Renal cortex interstitium (tissue), 11 donors: Measurements from ENCODE around the gene ADM2. TPM values are rescaled to one million over a fixed set of nuclear protein-coding genes. Genes with fewer than 3 reads are reported as not detected.
"Not testable (repeated sequence)": the region's sequence is repeated elsewhere in the genome, so short reads cannot be mapped to it uniquely, and the experiment has no call there.

Experiments
- DNase-seq, 11 donors: peaks; one replicate each; pipeline ENCODE4 v3.0.0-alpha.2; 2013; ENCODE audit warnings: low read depth in 9 of 11, low spot score in 4 of 11; ENCODE audit errors: extremely low read depth in 1 of 11
- polyA plus RNA-seq, 3 donors: library from polyadenylated mRNA; unstranded; fragments of 120-200 nt; gene quantifications; one replicate each; pipeline ENCODE4 v1.2.1, GENCODE V29; 2013; ENCODE audit not compliant: insufficient read length in 3 of 3

Gene ADM2
- polyA plus RNA-seq, 3 donors = 3.8 to 6.9 (median 4.6) TPM

GRCh38 chr22:50528682-50529415, 47.5 kb downstream of the ADM2 start:
- DNase-seq = no peak

- DNase-seq = no peak
Measured at GRCh38 chr22:50529416-50529896, 48.1 kb downstream of the ADM2 start.

DNA sequence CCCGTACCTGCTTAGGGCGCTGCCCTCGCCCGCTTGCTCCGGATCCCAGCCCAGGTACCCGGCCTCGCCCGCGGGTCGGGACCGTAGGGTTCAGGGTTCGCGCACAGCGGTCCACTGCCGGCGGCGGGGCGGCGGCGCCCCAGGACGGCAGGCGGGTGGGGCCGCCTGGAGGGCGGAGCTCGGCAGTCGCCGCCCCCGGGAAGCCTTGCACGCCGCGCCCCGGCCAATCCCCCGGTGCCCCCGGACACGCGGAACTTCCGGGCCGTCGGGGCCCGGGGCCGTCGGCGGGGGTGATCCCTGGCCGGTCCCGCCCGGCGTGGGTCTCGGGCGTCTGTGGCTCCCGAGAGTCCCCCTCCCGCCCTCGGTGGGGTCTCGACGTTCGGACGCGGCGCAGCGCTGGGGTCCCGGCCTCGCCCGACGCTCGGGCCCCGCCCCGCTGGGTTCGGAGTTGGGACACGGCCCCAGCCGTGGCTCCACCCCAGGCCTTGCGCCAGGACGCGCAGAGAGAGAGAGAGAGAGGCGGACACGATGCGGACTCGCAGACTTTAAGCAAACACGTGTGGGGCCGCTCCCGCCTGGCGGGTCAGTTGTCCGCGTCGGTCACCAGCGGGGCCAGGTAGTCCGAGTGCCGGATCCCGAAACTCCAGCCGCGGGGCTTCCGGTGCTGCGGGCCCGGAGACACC, 48.7 kb downstream of the ADM2 start, which contains the start of gene TYMP:
Gene TYMP (minus strand): TSS at position 116 of the 683 bp plus-strand sequence. CDS start 303 bp downstream, outside the sequence.
- no peak for DNase-seq

DNA sequence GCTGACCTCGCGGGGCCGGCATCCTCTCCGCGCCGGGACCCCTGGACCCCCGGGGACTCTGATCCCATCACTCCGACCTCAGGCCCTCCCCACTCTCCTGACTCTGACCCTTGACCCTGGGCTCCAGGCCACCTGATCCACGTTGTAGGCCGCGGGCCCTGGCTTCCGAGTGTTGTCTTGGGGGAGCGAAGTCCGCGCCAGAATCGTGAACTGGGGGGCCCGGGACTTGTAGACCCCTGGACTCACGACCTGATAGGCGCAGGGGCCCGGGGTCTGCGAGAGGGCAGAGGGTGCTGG, 49.2 kb downstream of the ADM2 start:
- no peak for DNase-seq

DNA sequence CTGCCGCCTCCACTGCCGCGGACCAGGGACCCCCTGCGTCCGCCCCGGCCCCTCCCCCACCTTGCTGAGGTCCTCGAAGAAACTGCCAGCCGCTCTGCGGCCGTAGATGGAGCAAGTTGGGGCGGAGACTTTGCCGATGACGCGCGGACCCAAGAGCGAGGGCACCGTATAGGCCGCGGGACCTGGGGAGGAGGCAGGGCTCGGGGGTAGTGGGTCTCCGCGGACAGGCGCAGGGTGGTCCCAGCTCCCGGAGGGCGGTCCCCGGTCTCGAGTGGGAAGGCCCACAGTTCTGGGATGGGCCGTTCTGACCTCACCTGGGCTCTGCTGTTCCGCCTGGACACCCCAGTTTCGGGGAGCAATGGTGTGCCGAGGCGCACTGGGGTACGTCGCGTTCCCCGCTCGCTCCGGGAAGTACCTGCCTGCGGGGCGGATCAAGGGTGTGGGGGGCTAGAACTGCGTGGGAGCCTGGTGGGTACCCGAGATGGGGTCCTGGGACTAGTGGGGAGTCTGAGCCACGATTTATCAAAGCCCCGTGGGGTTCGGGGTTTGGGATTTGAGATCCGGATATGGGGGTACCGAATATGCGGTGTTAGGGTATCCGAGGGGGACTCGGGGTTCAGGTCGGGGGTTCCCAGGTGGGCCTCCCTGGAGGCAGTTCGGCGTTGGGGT, 49.7 kb downstream of the ADM2 start:
- no peak for DNase-seq

- DNase-seq = no peak
Measured at GRCh38 chr22:50531546-50531961, 50.2 kb downstream of the ADM2 start.

DNA sequence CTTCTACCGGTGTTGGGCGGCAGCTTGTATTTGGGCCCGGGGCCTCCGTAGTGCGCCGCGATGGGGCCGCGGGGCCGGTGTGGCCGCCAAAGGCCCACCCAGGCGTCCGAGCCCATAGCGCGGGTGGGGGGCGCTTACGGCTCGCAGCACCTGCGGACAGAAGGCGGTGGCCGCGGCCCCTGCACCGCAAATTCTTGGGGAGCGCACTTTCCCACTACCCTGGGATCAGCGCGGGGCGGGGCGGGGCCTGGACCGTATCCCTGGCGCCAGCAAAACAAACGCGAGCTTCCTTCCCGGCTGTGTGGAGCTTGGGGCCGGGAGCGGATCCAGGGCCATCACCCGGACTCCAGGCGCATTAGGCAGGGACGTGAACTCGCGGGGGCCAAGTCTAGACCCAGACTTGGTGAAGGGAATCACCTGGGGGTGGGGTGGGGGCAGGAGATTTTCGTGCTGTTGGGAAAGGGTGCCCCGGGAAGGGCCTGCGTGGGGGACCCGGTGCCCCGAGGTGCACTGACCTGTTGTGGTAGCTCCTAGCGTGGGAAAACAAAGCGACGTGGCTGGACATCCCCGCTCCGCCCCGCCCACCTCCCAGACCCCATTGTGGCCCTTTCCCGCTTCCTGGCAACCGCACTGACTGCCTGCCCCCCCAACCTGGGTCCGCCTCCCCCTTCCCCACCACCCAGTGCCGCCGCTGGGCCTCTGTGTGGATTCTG, 50.8 kb downstream of the ADM2 start:
- DNase-seq = no peak

DNA sequence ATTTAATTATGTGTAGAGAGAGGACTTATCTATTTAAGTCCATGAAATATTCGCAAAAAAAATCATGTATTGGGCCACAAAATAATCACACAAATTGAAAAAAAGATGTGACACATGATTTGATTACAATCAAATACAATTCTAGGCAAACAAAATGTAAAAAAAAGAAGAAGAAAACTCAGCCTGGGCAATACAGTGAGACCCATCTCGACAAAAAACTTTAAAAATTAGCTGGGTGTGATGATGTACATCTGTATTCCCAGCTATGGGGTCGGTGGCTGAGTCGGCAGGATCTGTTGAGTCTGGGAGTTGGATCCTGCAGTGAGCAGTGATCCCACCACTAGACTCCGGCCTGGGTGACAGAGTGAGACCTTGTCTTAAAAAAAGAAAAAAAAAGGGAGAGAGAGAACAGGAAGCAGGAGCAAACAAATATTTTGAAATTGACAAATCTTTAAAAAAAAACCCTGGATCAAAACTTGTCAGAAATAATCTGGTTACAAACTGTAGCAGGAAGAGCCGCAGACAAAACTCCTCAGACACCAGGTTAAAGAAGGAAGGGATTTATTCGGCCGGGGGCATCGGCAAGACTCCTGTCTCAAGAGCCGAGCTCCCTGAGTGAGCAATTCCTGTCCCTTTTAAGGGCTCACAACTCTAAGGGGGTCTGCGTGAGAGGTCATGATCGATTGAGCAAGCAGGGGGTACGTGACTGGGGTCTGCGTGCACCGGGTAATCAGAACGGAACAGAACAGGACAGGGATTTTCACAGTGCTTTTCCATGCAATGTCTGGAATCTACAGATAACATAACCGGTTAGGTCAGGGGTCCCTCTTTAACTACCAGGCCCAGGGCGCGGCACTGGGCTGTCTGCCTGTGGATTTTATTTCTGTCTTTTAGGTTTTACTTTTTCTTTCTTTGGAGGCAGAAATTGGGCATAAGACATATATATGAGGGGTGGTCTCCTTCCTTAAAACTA, 51.8 kb downstream of the ADM2 start:
- no peak for DNase-seq

- DNase-seq = not testable (repeated sequence)
Measured at GRCh38 chr22:50533856-50534711, 52.7 kb downstream of the ADM2 start.

GRCh38 chr22:50535113-50535512, 53.8 kb downstream of the ADM2 start:
- DNase-seq = no peak

Other genes starting within 250 kb of the ADM2 start
- 10 to 100 TPM; 30.5 to 48.2 (median 40.1) TPM for gene TUBGCP6, start 236.5 kb upstream of the ADM2 start, polyA plus RNA-seq
- gene HDAC10, start 230.3 kb upstream of the ADM2 start, polyA plus RNA-seq = 10 to 100 TPM; 17.1 to 34.3 (median 27.7) TPM
- gene MAPK12, start 219.9 kb upstream of the ADM2 start, polyA plus RNA-seq = 10 to 100 TPM; 11.5 to 18.9 (median 17.5) TPM
- gene MAPK11, start 211.2 kb upstream of the ADM2 start, polyA plus RNA-seq = 10 to 100 TPM in 1 of 3 donors, 1 to 10 TPM in 2; 6.7 to 10.1 (median 8.9) TPM
- gene PLXNB2, start 173.9 kb upstream of the ADM2 start, polyA plus RNA-seq = 100 to 1,000 TPM; 187 to 248 (median 239) TPM
- 10 to 100 TPM; 11.9 to 21.1 (median 16.8) TPM for gene DENND6B, start 154.5 kb upstream of the ADM2 start, polyA plus RNA-seq
- 10 to 100 TPM; 34.4 to 58.1 (median 44.6) TPM for gene PPP6R2, start 138.2 kb upstream of the ADM2 start, polyA plus RNA-seq
- gene SBF1, start 6.5 kb upstream of the ADM2 start, polyA plus RNA-seq = 10 to 100 TPM; 28.4 to 46.4 (median 45.6) TPM
- gene MIOX, start 5.3 kb downstream of the ADM2 start, polyA plus RNA-seq = 10 to 100 TPM in 1 of 3 donors, 1 to 10 TPM in 2; 2.4 to 13.6 (median 3.0) TPM
- 10 to 100 TPM; 30.3 to 58.1 (median 56.0) TPM for gene LMF2, start 26.2 kb downstream of the ADM2 start, polyA plus RNA-seq
- gene NCAPH2, start 26.7 kb downstream of the ADM2 start, polyA plus RNA-seq = 10 to 100 TPM; 39.6 to 53.9 (median 50.3) TPM
- 1 to 10 TPM; 1.0 to 5.2 (median 1.9) TPM for gene SCO2, start 44.1 kb downstream of the ADM2 start, polyA plus RNA-seq
- 1 to 10 TPM; 1.4 to 3.0 (median 1.9) TPM for gene TYMP, start 48.5 kb downstream of the ADM2 start, polyA plus RNA-seq
- under 1 TPM; 0.10 to 0.50 (median 0.15) TPM for gene KLHDC7B, start 64.4 kb downstream of the ADM2 start, polyA plus RNA-seq
- gene SYCE3, start 81.4 kb downstream of the ADM2 start, polyA plus RNA-seq = under 1 TPM in 2 of 3 donors, not detected in 1; 0.23 to 0.47 TPM
- 10 to 100 TPM; 12.7 to 19.9 (median 18.2) TPM for gene CPT1B, start 96.9 kb downstream of the ADM2 start, polyA plus RNA-seq
- gene CHKB, start 101.3 kb downstream of the ADM2 start, polyA plus RNA-seq = 100 to 1,000 TPM in 1 of 3 donors, 10 to 100 TPM in 2; 82.4 to 118 (median 86.6) TPM
- 1 to 10 TPM in 1 of 3 donors, under 1 TPM in 2; 0.78 to 1.0 (median 0.98) TPM for gene MAPK8IP2, start 119.2 kb downstream of the ADM2 start, polyA plus RNA-seq
- 10 to 100 TPM; 12.2 to 20.8 (median 13.5) TPM for gene ARSA, start 146.6 kb downstream of the ADM2 start, polyA plus RNA-seq
- gene SHANK3, start 191.3 kb downstream of the ADM2 start, polyA plus RNA-seq = 10 to 100 TPM; 13.7 to 24.6 (median 21.2) TPM